ENCODE data around the gene DROSHA. TPM values are rescaled to one million over a fixed set of nuclear protein-coding genes. Genes with fewer than 3 reads are reported as not detected.

Gene DROSHA
- total and polyA plus RNA-seq, 2 of the 8 experiments (the other 6 are each of a cell fraction or from before 2014, with no cell fraction given), result 65.9 to 122 TPM

DNA sequence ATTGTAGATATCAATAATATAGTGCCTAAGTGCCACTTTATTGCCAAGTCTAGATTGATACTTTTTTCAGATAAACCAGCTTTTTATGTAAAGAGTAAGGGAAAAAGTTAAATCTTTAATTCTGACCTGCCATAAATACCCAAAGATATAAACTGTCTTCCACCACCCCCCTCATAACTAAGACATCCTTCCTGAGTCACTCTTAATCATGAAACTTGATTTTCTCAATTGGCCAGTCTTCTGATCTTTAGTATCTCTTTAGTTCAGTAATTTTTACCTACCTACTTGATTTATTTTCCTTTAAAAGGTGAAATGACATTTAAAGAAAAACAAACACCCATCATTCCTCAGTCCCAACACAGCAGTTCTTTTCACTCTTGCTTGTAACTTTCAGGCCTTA, 22.0 kb upstream of the DROSHA start:
- Histone ChIP-seq H4K20me1 (replicated peaks in 1 of 2; ENCODE audit: control insufficient read depth in 1 of 2, insufficient read depth in 2 of 2, low read length in 2 of 2) (peaks cover 0 to 2% of the 10 kb centered on the region in 2 experiments), H4K91ac (replicated peaks; ENCODE audit: insufficient read length, low read length) (no peak overlapping the region), H3K23ac (ENCODE audit: insufficient read length) (no peak overlapping the region), H2BK20ac (ENCODE audit: low read length) (no peak overlapping the region), H3K4ac (replicated peaks; ENCODE audit: insufficient read length, low read depth, low read length) (no peak overlapping the region), H2BK15ac (ENCODE audit: low read length) (no peak overlapping the region), H3K9me3 (ENCODE audit: insufficient read depth in 2 of 2, low read depth in 1 of 2, low read length in 1 of 2) (no peaks in the 10 kb centered on the region), H3K27ac (ENCODE audit: low read depth, low read length) (no peak overlapping the region), H2BK12ac (ENCODE audit: low read depth, low read length) (no peak overlapping the region), H3K18ac (ENCODE audit: extremely low read depth, low read length) (no peak overlapping the region), H3K79me2 (ENCODE audit: control insufficient read depth in 1 of 2, insufficient read depth in 2 of 2, low read length in 2 of 2) (no peaks in the 10 kb centered on the region), H3K4me3 (ENCODE audit: extremely low read depth in 1 of 4, insufficient read depth in 2 of 4, low read depth in 3 of 4, low read length in 4 of 4) (no peak overlapping the region), H2BK120ac (replicated peaks; ENCODE audit: low read depth, low read length) (no peak overlapping the region), H3K4me2 (ENCODE audit: insufficient read depth in 1 of 2, low read depth in 2 of 2, low read length in 2 of 2) (no peak overlapping the region), H4K5ac (ENCODE audit: insufficient read length, low read depth, low read length) (no peak overlapping the region), H3K4me1 (replicated peaks in 1 of 4; ENCODE audit: control insufficient read depth in 3 of 4, insufficient read depth in 4 of 4, low read length in 3 of 4) (no peaks in the 10 kb centered on the region), H3K36me3 (ENCODE audit: control insufficient read depth in 2 of 4, insufficient read depth in 4 of 4, low read length in 3 of 4) (peaks cover 8 to 39% (median 21%) of the 10 kb centered on the region in 4 experiments), H2BK5ac (ENCODE audit: low read depth, low read length) (no peak overlapping the region), H3K9ac (replicated peaks in 1 of 4; ENCODE audit: extremely low read depth in 1 of 4, low read depth in 3 of 4, low read length in 3 of 4) (no peak overlapping the region), H3K56ac (replicated peaks; ENCODE audit: insufficient read length, low read depth, low read length) (no peak overlapping the region), H2AFZ (ENCODE audit: low read length) (no peak overlapping the region), H3K27me3 (replicated peaks in 1 of 4; ENCODE audit: control insufficient read depth in 3 of 4, extremely low read depth in 1 of 4, insufficient read depth in 3 of 4, low read length in 3 of 4) (no peaks in the 10 kb centered on the region), H3K79me1 (ENCODE audit: low read depth, low read length) (no peaks in the 10 kb centered on the region), H3K14ac (ENCODE audit: insufficient read length) (no peak overlapping the region), H3K23me2 (ENCODE audit: low read depth, low read length) (no peaks in the 10 kb centered on the region), H2AK5ac (ENCODE audit: low read depth, low read length) (no peak overlapping the region), H4K8ac (ENCODE audit: extremely low read depth, insufficient read depth, low read length) (no peak overlapping the region)
- ChIA-PET POLR2A (ENCODE audit: partially characterized antibody) (interaction anchor here (0.6 kb wide), 1 partner anchor 365 kb away, joined by 3 read pairs; no protein-coding TSS in a partner anchor), CTCF (ENCODE audit: partially characterized antibody) (interaction anchor here (0.6 kb wide), 1 partner anchor 36 kb away, joined by 4 read pairs; no protein-coding TSS in a partner anchor)
- no peak for FAIRE-seq
- TF ChIP-seq E2F6 (IDR thresholded peaks at IDR 0.05) (no peak), SRF (IDR thresholded peaks at IDR 0.05; ENCODE audit: low read depth, low read length) (no peak), MAFK (IDR thresholded peaks at IDR 0.05; ENCODE audit: low read depth, low read length) (no peak)
- no peak for DNase-seq (ENCODE audit: low read depth in 1 of 2, low spot score in 2 of 2)

All from H1 (cell line).